HG03280 (cell line): Measurements from ENCODE around the gene KAT7.
A peak's percentile ranks its signal among the peaks of the same experiment; 100 is the strongest.
"Not testable (repeated sequence)": the region's sequence is repeated elsewhere in the genome, so short reads cannot be mapped to it uniquely, and the experiment has no call there.

ENCODE experiments used
- ATAC-seq: cut with Tn5 transposase; IDR thresholded peaks from one replicate; pipeline ENCODE4 v1.9.1; 2021; ENCODE audit warnings: mild to moderate bottlenecking, moderate library complexity; ENCODE audit not compliant: unreplicated experiment

Gene KAT7

DNA sequence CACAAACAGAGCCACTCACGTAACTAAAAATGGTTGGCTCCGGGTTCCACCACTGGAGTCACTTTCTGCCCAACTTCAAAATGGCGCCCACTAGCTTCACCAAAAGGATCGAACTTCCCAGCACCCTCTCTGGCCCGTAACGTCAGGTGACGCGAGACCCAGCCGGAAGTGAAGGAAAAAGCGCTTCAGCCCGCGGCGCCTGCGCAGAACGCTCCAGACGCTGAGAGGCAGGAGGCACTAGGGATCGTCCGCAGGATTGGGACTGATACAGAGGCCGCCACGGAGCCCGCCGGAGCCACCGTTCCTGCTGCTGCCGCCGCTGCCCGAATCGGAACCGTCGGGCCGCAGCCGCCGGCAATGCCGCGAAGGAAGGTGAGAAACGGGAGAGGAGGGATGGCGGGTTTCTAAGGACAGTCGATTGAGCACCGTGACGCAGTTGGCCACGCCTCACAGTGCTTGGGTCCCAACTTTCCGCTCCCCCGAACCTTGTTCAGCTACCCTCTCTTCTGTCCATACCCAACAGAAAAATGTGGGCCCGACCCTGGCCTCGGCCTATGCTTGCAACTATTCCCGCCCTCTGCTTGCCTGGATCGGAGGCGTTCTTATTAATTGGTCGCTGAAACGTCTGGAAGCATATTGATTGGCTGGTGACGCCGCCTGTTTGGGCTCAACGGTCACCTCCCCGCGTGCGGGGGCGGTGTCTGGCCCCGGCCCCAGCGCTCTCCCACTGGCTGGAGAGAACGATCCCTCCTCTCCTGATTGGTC is at the start of gene KAT7:
Gene KAT7 (plus strand): TSS at position 204 of the 765 bp plus-strand sequence. CDS start 154 bp downstream, at position 358.
- peak; percentile 89 for ATAC-seq

DNA sequence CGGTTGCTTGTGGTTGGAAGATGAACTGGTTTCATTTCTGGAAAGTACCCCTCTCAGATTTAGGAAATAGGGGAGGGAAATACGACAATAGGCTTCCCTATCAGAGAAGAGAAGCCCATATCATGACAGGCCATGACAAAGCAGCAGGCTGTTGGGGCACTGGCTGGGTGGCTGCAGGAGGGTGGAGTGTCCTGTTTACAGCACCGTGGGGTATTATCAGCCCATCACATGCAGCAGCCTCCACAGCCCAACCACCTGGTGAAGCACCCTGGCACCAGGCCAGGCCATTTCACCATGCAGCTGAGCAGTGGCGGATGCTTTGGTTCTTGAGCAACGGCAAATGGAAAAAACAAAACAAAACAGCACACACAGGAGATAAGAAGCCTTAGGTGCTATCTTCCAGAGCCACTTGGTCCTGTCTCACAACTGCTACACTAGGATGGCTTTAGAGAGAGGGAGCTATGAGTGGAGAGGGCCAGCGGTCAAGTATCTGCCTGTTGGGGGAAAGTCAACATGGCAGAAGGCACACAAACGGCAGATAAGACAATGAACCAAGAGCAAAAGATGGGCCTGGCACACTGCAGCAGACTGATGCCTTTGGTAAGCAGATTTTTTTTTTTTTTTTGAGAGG is 48.7 kb upstream of the KAT7 start:
- ATAC-seq = peak; percentile 49

DNA sequence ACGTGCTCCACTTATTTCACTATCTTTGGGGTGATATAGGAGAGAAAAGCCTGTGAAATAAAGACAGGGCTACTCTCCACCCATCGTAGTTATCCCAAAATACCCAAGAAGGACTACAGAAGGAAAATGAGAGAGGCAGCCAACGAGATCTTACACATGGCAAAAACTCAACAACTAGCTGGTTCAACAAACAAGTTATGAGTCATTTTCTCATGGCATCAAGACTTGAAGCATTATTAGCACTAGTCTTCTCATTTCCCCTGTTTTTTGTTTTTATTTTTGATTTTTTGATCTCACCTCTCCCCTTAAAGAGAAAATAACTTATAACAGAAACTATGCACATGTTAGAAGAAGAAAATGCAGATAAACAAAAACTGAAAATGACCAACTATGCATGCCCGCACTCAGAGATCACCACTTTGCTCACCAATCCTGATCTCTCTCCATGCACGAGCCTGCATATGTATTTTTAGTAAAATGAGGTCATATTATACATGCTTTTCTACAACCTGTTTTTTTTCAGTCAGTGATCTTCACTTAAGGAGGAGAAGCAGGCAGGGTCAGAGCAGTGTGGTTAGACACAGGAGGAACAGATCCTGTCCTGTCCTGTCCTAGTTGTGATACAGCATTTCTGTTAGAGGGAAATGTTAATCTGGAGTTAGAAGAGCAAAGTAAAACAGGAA is 47.3 kb upstream of the KAT7 start:
- ATAC-seq = no peak

DNA sequence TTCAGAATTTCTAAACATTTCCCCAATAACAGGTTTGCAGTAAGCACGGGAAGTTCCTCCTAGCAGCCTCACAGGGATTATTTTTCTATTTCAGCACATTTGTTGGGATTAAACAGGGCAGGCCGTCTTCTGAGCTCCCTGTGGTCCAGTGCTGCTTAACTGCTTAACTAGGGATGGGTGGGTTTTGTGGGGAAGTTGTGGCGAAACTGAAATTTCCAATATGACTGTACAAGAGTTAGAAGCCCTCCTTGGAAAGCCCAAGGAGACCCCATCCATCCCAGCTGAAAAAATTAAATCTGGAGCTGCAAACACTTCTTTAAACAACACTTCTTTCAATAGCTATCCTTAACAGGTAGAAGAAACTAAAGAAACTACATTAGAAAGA is 46.8 kb upstream of the KAT7 start:
- no peak for ATAC-seq

DNA sequence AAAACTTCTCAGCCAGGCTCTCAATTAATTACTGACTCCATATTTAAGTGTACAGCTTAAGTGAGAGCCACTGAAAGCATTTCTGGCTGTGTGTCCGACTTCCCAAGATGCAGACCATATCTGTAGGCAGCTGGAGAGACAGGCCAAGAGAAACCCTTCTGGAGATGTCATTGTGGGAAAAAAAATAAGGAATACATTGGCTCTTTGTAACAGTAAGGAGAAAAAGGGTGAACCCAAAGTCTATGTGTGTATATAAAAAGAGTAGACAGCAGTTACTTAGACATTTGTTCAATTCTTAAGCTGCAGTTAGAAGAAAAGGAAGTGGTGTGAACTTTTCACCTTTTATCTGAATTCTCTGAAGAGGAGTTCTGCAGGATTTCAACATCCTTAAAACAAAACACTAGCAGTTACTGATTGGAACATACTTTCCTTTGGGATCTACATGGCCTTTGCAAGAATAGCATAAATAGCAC is 46.3 kb upstream of the KAT7 start:
- ATAC-seq = no peak

DNA sequence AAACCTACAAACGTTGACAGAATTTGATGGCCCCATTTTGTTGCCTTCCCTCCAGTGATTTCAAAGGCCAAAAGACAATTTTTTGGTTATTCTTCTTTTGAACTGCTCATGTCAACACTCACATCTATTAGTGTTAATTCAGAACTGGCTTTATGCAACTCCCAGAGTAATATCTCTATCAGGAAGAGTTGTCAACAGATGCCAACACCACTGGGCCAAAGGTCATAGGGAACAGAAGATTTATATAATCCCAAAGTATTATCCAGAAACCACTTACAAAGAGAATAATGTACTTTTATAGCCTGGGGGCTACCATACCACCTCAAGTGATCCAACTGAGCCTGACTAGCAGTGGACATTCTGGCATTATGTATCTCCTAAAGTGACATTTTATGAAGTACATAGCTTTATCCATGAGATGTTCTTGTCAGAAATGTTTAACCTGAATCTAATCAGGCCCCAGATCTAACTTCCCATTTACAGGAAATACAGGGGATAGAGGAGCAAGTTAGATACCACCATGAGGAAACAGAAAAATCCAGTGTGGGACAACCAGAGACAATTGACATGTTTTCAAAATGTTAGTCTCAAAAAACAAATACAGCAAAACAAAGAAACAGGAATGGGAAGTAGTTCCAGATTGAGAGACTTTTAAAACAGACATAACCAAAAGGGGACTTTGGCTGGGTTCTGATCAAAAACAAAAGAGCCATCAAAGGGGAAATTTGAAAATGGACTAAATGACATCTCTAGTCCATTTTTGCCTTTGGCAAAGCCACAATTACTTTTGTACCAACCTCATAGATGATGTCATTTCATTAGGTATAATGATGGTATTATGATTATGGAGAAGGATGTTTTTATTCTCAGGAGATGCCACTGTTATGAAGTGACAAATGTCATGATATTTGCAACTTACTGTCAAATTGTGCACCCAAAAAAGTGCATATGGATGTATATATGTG is 43.0 kb upstream of the KAT7 start:
- ATAC-seq = no peak

DNA sequence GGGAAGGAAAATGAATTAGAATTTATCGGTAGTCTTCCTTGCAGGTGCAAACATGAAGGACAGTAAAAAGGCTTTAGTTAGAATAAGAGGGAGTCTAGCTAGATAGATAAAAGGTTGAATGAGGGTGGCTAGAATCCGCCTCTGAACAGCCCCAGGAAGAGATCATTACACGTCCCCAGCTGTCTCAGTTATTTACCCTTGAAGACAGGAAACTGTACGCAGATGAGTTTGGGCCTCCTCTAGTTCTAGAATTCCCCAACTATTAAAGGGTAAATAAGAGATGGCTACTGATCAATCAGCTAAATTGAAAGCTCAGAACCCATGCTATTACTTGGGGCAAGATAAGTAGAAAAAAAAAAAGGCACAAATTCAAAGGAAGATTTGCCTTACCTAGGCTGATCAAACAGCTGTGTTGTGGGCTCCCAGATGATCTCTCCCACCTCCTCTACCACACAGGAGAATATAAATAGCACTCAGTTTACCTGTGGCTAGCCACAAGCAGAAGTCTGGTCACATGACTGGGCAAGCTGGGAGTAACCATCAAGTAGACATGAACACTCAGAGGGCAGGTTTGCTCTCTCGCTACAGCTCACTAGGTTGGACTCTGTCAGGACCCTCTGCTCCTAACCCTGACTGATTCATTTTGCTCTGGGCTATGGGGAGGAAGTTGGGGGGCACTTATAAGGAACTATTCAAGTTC is 41.5 kb upstream of the KAT7 start:
- ATAC-seq = peak; percentile 46

DNA sequence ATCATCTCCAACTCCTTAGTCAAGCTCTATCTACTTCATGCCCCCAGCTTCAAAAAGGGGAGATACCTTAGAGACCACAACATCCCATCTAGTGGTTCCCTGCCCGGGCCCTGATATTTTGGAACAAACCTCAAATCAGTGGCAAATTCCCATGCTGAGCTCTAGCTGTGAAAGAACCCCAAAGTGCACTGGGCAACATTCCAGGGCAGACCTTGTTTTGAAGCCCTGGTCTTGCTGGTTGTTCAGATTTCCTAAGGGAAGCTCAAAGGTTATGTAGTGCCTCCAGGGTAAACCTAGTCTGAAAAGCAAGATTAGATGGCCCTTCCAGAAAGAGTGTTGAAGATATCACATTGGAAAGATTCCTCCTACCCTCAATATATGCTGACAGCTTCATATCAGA is 40.8 kb upstream of the KAT7 start:
- ATAC-seq = no peak

DNA sequence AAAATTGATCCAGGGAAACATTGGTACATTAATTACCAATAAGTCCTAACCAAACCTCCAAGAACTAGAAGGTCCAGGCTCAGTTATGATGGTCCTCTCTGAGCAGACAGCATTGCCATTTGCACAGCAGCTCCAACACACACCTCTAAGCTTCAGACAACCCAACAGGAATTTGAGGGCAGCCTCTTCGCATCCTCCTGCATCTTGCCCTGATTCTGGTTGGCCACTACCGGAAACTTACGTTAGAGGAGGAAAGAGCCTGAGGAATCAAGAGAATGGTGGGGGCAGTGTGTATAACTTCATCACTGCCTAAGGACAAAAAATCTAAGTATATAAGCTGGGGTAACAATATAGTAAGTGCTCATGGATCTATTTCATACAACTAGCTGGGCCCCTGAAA is 40.3 kb upstream of the KAT7 start:
- ATAC-seq = no peak

DNA sequence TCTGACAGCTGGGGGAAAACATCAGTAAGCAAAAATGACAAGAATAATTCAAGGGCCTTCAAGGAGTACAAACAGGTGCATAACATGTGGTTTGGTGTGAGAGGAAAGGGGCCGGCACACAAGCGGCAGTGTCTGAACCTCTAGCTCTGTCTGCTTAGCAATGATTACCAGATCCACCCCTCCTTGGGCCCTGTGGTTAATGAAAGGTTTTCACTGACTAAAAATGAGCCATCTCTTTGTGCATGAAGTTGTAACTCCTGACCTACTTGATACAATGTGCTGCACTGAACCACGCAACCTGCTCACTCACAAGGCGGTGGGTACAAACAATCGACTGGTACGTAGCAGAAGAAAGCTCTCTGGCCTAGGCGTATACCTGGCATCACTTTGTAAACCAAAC is 39.7 kb upstream of the KAT7 start:
- peak; percentile 78 for ATAC-seq

DNA sequence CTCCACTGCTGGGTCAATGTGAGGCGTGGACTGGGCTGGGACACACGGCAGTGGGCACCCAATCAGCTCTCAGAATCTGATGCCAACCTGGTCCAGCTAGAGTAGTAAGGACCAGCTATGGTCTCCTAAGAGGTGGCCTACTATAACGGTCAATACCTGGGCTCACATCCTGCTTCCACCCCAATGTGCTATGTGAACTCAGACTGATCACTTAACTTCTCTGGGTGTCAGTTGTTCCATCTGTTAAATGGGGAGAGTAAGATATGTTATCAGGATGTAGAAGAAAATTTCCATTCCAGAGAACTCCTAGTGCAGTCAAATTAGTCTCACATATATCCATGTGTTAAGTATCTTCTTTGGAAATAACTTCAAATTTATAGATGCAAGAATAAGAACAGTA is 38.8 kb upstream of the KAT7 start:
- ATAC-seq = no peak

DNA sequence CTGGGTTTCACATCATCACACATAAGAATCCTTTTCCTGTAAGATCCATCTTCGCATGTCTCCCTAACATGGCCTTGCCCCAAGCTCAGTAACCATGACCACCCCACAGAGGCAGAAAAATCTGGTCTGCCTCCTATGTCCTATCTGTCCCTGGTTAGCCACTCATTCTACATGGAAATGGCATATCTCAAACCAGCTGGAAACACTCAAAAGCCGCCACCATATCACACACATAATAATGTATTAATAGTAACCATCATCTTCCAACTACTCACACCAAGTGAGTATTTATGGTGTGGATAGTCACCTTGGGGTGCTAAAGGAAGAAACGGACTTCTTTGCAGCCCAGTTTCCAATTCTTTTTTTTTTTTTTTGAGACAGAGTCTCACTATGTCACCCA is 36.0 kb upstream of the KAT7 start:
- no peak for ATAC-seq

DNA sequence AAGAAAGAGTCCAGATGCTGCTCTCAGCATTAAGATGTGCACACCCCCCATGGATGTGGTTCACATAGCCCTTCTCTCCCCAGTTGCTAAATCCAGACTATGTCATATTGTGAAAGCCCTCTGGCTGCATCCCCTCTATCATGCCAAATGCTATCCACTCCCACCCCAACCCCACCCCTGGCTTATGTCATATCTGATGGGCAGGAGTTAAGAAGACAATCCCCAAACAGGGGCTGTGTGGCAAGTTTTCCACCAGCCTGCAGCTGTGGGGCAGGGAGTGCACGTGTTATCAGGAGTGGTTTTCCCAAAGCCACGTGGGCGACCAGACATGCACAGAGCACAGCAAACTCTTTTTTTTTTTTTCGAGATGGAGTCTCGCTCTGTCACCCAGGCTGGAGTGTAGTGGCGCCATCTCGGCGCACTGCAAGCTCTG is 34.5 kb upstream of the KAT7 start:
- ATAC-seq = no peak

DNA sequence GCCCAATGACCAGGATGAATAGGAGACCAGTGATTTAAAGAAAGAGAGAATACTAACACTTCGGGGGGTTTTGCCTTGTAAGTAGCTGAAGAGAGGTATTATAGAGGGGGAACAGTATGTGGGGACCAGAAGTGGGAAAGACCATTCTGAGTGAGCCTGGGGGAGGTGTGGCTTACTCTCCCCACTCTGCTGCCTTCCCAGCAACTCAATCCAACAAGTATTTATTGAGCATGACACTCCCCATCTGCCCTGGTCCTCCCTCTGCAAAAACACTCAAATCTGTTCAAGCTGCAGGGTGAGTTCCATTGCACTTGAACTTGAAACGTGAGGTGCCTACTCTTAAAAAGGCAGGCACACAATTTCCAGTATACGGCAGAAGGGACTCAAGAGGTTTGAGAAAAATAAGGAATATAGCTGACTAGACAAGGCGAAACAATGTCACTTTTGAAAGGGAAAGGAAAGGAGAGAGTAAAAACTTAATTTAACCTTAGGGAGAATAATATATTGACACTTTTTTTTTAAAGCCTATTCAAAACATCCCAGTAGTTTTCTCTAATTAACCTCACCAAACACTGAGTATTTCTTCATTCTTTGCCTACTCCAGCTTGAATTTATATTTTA is 32.7 kb upstream of the KAT7 start:
- no peak for ATAC-seq

DNA sequence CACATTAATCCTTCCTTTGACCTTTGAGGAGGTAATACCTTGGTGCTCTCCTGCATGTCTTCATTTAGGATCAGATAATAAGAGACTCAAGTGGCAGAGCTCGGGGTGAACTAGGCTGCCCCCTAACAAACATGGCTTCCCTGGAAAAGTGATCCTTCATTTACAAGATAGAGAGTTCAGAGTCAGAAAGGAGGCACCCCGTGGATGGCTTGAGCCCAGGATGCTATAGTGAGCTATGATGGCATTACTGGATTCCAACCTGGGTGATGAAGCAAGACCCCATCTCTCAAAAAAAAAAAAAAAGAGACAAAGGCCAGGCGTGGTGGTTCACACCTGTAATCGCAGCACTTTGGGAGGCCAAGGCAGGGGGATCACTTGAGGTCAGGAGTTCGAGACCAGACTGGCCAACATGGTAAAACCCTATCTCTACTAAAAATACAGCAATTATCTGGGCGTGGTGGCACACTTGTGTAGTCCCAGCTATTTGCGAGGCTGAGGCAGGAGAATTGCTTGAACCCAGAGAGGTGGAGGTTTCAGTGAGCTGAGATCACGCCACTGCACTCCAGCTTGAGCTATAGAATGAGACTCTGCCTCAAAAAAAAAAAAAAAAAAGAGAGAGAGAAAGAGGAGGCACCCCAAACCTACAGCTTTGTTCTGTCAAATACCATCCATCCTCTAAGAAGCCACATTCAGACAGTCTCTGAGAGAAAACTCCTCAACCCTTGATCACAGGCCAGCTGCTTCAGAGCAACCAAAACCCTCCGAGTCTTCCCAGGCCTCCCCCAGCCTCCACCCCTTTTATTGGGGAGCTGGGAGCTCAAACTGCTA is 31.9 kb upstream of the KAT7 start:
- ATAC-seq = no peak

DNA sequence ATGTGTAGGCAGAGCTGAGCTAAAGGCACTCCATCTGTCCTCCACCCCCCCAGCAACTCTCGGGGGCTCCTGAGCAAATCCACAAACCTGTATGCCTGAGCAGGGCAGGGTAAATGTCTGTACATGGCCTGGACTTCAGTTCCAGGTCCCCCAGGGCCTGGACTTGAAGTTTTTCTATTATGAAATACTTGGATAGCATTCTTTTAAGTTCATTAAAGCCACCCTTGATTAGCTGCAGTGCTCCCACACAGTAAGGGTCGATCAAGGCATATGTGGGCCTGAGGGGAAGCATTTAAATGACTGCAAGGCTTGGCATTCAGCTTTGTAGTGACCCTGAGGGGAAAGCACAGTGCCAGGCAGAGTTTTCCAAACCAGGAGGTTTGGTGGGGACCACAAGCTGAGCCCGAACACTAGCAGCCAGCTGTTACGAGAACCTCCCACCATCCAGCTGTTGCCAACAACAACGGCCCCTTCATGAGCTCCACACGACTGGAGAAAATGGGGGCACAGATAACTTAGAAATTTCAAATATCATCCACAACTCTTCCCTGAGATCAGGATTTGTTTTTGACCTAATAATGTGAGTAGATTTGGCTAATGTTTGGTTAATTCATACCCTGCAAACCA is 31.2 kb upstream of the KAT7 start:
- no peak for ATAC-seq

DNA sequence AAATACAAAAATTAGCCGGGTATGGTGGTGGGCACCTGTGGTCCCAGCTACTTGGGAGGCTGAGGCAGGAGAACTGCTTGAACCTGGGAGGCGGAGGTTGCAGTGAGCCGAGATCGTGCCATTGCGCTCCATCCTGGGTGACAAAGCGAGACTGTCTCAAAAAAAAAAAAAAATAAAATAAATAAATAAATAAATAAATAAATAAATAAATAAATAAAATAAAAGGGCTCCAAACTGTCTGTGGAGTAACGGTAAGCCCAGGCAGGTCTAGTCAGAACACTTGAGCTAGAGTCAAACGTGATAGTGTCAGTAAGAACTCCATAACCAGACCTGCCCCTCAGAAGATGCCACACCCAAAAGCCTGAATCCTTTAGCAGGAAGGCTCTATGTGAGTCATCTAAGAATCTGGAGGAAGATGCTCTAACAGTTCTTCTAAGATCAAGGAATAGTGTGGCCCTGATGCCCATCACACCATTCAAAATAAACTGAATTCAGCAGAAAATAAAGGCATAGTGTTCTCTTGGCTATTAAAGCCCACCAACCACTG is 29.9 kb upstream of the KAT7 start:
- ATAC-seq = not testable (repeated sequence)

DNA sequence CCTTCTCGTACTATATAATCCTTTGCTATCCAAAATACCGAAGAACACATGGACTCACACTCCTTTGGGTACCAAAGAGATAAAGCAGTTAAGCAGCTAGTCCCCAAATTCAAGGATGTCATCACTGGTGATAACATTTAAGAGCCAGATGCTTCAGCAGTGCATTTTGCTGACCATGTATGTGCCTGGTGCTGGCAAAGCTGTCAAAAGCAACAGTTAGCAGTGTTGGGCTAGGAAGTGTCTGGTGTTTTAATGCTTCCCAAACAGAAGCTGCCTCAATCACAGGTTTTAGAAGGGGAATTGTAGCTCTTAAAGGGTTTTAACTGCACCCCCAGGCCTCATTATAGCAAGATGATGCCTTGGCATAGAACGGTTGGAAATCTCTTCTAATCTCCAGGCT is 29.3 kb upstream of the KAT7 start:
- no peak for ATAC-seq
